A549 (cell line): Measurements from ENCODE around the gene ZNF627.

Experiments used
- CHD2 ChIP-seq: fragments of 150-350 bp; IDR thresholded peaks from 2 replicates; pipeline ENCODE4 v1.6.1; 2014; ENCODE audit warnings: low read length; ENCODE audit not compliant: partially characterized antibody
- EHMT2 ChIP-seq: fragments of 200-600 bp; sonication (generic); IDR thresholded peaks from 2 replicates; pipeline ENCODE4 v1.6.1; 2016; ENCODE audit warnings: antibody characterized with exemption, low read depth, mild to moderate bottlenecking, moderate library complexity
- EP300 ChIP-seq, 2 experiments: fragments of >200 bp; sonication (Bioruptor Twin); formaldehyde crosslinking; IDR thresholded peaks; 2 replicates in 1 of 2; 3 replicates in 1 of 2; pipeline ENCODE4 v1.6.1; 2016 to 2017
- HOXA7 ChIP-seq: fragments of 250-450 bp; sonication (Bioruptor Pico); IDR thresholded peaks from 2 replicates; pipeline ENCODE4 v1.5.0; 2020; ENCODE audit warnings: mild to moderate bottlenecking, moderate library complexity
- KDM5A ChIP-seq: fragments of 200-600 bp; sonication (generic); IDR thresholded peaks from 2 replicates; pipeline ENCODE4 v1.6.1; 2016; ENCODE audit warnings: antibody characterized with exemption, mild to moderate bottlenecking
- POLR2A ChIP-seq: IDR thresholded peaks from 2 replicates; pipeline ENCODE4 v1.6.1; 2012; ENCODE audit warnings: mild to moderate bottlenecking, low read length
- POLR2AphosphoS2 ChIP-seq: conservative IDR thresholded peaks from 2 replicates; pipeline ENCODE4 v1.6.1; 2012; ENCODE audit warnings: low read length, improper control_type of control experiment, inconsistent platforms
- RAD21 ChIP-seq, 2 experiments: fragments of >200 bp in 1 of 2; sonication (Bioruptor Twin) in 1 of 2; formaldehyde crosslinking in 1 of 2; IDR thresholded peaks in 1 of 2; conservative IDR thresholded peaks in 1 of 2; 2 replicates in 1 of 2; 3 replicates in 1 of 2; pipeline ENCODE4 v1.6.1; 2012 to 2018; ENCODE audit warnings: inconsistent platforms in 1 of 2
- SMC3 ChIP-seq: fragments of >200 bp; sonication (Bioruptor Twin); formaldehyde crosslinking; IDR thresholded peaks from 3 replicates; pipeline ENCODE4 v1.6.1; 2018; ENCODE audit warnings: inconsistent platforms
- TF ChIP-seq, protein P1 (sequence below): fragments of >200 bp; sonication (Bioruptor Twin); formaldehyde crosslinking; IDR thresholded peaks from 3 replicates; pipeline ENCODE4 v1.5.1; 2016
- TF ChIP-seq, protein P2 (sequence below): IDR thresholded peaks from 2 replicates; pipeline ENCODE4 v1.6.1; 2012; ENCODE audit warnings: low read depth, borderline replicate concordance
- TF ChIP-seq, protein P3 (sequence below): IDR thresholded peaks from 2 replicates; pipeline ENCODE4 v1.6.1; 2012
- TF ChIP-seq, protein P4 (sequence below): fragments of >200 bp; sonication (Bioruptor Twin); formaldehyde crosslinking; IDR thresholded peaks from 2 replicates; pipeline ENCODE4 v1.6.1; 2016

- TF ChIP-seq EHMT2 (no peak), HOXA7 (CRISPR knock-in tag) (no peak), RAD21 (conservative IDR thresholded peaks at IDR 0.05 in 1 of 2, IDR thresholded peaks at IDR 0.05 in 1 of 2) (no peak), SMC3 (no peak), EP300 (IDR thresholded peaks at IDR 0.05) (no peak), POLR2A (no peak), POLR2AphosphoS2 (no peak), KDM5A (no peak), CHD2 (no peak)
- TF ChIP-seq, protein P1, sequence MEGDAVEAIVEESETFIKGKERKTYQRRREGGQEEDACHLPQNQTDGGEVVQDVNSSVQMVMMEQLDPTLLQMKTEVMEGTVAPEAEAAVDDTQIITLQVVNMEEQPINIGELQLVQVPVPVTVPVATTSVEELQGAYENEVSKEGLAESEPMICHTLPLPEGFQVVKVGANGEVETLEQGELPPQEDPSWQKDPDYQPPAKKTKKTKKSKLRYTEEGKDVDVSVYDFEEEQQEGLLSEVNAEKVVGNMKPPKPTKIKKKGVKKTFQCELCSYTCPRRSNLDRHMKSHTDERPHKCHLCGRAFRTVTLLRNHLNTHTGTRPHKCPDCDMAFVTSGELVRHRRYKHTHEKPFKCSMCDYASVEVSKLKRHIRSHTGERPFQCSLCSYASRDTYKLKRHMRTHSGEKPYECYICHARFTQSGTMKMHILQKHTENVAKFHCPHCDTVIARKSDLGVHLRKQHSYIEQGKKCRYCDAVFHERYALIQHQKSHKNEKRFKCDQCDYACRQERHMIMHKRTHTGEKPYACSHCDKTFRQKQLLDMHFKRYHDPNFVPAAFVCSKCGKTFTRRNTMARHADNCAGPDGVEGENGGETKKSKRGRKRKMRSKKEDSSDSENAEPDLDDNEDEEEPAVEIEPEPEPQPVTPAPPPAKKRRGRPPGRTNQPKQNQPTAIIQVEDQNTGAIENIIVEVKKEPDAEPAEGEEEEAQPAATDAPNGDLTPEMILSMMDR, result no peak
- TF ChIP-seq, protein P2, sequence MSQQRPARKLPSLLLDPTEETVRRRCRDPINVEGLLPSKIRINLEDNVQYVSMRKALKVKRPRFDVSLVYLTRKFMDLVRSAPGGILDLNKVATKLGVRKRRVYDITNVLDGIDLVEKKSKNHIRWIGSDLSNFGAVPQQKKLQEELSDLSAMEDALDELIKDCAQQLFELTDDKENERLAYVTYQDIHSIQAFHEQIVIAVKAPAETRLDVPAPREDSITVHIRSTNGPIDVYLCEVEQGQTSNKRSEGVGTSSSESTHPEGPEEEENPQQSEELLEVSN, result no peak
- TF ChIP-seq, protein P3, sequence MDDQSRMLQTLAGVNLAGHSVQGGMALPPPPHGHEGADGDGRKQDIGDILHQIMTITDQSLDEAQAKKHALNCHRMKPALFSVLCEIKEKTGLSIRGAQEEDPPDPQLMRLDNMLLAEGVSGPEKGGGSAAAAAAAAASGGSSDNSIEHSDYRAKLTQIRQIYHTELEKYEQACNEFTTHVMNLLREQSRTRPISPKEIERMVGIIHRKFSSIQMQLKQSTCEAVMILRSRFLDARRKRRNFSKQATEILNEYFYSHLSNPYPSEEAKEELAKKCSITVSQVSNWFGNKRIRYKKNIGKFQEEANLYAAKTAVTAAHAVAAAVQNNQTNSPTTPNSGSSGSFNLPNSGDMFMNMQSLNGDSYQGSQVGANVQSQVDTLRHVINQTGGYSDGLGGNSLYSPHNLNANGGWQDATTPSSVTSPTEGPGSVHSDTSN, result no peak
- TF ChIP-seq, protein P4, sequence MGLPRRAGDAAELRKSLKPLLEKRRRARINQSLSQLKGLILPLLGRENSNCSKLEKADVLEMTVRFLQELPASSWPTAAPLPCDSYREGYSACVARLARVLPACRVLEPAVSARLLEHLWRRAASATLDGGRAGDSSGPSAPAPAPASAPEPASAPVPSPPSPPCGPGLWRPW, result no peak
These were observed 22.6 kb upstream of the ZNF627 start for GRCh38 chr19:11574689-11575088.
